Neuronal stem cell (in vitro differentiated cells): ENCODE data around the gene EEF2.
A peak's percentile ranks its signal among the peaks of the same experiment; 100 is the strongest.
"Not testable (repeated sequence)": the region's sequence is repeated elsewhere in the genome, so short reads cannot be mapped to it uniquely, and the experiment has no call there.

Source experiments
- DNase-seq: peaks from one replicate; pipeline ENCODE4 v3.0.0-alpha.2; 2013; ENCODE audit warnings: low spot score
- H2AFZ ChIP-seq: one replicate; pipeline ENCODE4 v1.6.1; 2013; ENCODE audit warnings: mild to moderate bottlenecking, low read length, inconsistent platforms
- H2AK5ac ChIP-seq: 2 replicates; pipeline ENCODE4 v1.6.1; 2013; ENCODE audit warnings: low read depth, mild to moderate bottlenecking, inconsistent platforms, low read length, moderate library complexity, mixed read lengths
- H2BK120ac ChIP-seq: 2 replicates; pipeline ENCODE4 v1.6.1; 2013; ENCODE audit warnings: low read depth, mild to moderate bottlenecking, inconsistent platforms, low read length, moderate library complexity, mixed read lengths
- H2BK12ac ChIP-seq: one replicate; pipeline ENCODE4 v1.6.1; 2013; ENCODE audit warnings: low read length, inconsistent platforms
- H2BK15ac ChIP-seq: 2 replicates; pipeline ENCODE4 v1.6.1; 2013; ENCODE audit warnings: mild to moderate bottlenecking, low read length, inconsistent platforms, mixed read lengths
- H2BK5ac ChIP-seq: one replicate; pipeline ENCODE4 v1.6.1; 2013; ENCODE audit warnings: inconsistent platforms, mild to moderate bottlenecking, low read length, moderate library complexity
- H3K14ac ChIP-seq: one replicate; pipeline ENCODE4 v1.6.1; 2013; ENCODE audit warnings: low read length, inconsistent platforms
- H3K18ac ChIP-seq: 2 replicates; pipeline ENCODE4 v1.6.1; 2013; ENCODE audit warnings: low read length, inconsistent platforms
- H3K23ac ChIP-seq: 2 replicates; pipeline ENCODE4 v1.6.1; 2013; ENCODE audit warnings: low read depth, mild to moderate bottlenecking, mixed read lengths, low read length, inconsistent platforms; ENCODE audit not compliant: poor library complexity
- H3K27ac ChIP-seq: replicated peaks from 3 replicates; pipeline ENCODE4 v1.5.1; 2013; ENCODE audit warnings: low read length, inconsistent platforms
- H3K27me3 ChIP-seq, 3 experiments: 2 replicates each; pipeline ENCODE4 v1.6.1; 2013; ENCODE audit warnings: low read length in 3 of 3, mild to moderate bottlenecking in 2 of 3, inconsistent platforms in 1 of 3, low read depth in 1 of 3, mixed read lengths in 1 of 3, moderate library complexity in 1 of 3; ENCODE audit not compliant: control insufficient read depth in 3 of 3, insufficient read depth in 3 of 3
- H3K36me3 ChIP-seq, 2 donors: replicated peaks in 1 of 2; 2 replicates each; pipeline ENCODE4 v1.6.1; 2013; ENCODE audit warnings: low read length in 2 of 2; ENCODE audit not compliant: control insufficient read depth in 2 of 2, insufficient read depth in 2 of 2
- H3K4ac ChIP-seq: 2 replicates; pipeline ENCODE4 v1.6.1; 2013; ENCODE audit warnings: inconsistent platforms, mild to moderate bottlenecking, low read length, moderate library complexity
- H3K4me1 ChIP-seq, 2 donors: 1 replicate in 1 of 2; 2 replicates in 1 of 2; pipeline ENCODE4 v1.6.1; 2013; ENCODE audit warnings: low read length in 2 of 2, low read depth in 1 of 2; ENCODE audit not compliant: control insufficient read depth in 2 of 2, insufficient read depth in 1 of 2
- H3K4me2 ChIP-seq: one replicate; pipeline ENCODE4 v1.6.1; 2013; ENCODE audit warnings: mild to moderate bottlenecking, low read length, inconsistent platforms; ENCODE audit not compliant: insufficient read depth, poor library complexity, severe bottlenecking
- H3K4me3 ChIP-seq, 2 donors: 2 replicates each; pipeline ENCODE4 v1.5.1; 2013; ENCODE audit warnings: low read length in 2 of 2, mild to moderate bottlenecking in 2 of 2, inconsistent platforms in 1 of 2, moderate library complexity in 1 of 2
- H3K79me1 ChIP-seq: one replicate; pipeline ENCODE4 v1.6.1; 2013; ENCODE audit warnings: low read depth, mild to moderate bottlenecking, inconsistent platforms, low read length, moderate library complexity
- H3K9ac ChIP-seq: one replicate; pipeline ENCODE4 v1.6.1; 2013; ENCODE audit warnings: mild to moderate bottlenecking, low read depth, low read length, inconsistent platforms; ENCODE audit not compliant: poor library complexity
- H3K9me3 ChIP-seq, 2 donors: replicated peaks in 1 of 2; 2 replicates each; pipeline versions ENCODE3 to v1.6.1; 2013; ENCODE audit warnings: low read length in 2 of 2, mild to moderate bottlenecking in 2 of 2, inconsistent platforms in 1 of 2, low read depth in 1 of 2, mixed read lengths in 1 of 2, moderate library complexity in 1 of 2; ENCODE audit not compliant: control insufficient read depth in 2 of 2, insufficient read depth in 1 of 2
- H4K8ac ChIP-seq: one replicate; pipeline ENCODE4 v1.6.1; 2013; ENCODE audit warnings: low read depth, mild to moderate bottlenecking, inconsistent platforms, low read length, moderate library complexity
- H4K91ac ChIP-seq: one replicate; pipeline ENCODE4 v1.6.1; 2013; ENCODE audit warnings: low read length, low read depth, mild to moderate bottlenecking, inconsistent platforms; ENCODE audit not compliant: poor library complexity
- WGBS, 2 donors: extraction: QIAGEN DNeasy Blood & Tissue Kit; methylation state at CpG; one replicate each; pipeline ENCODE4 v1.1.7; 2013; ENCODE audit warnings: missing lambda C conversion rate in 2 of 2, mixed read lengths in 1 of 2; ENCODE audit not compliant: insufficient read length in 2 of 2, insufficient replicate concordance in 1 of 2; ENCODE audit errors: extremely low coverage in 2 of 2; 5-methylcytosine and 5-hydroxymethylcytosine counted together

The EEF2 gene

GRCh38 chr19:4007836-4008539, 22.7 kb upstream of the EEF2 start:
- peak; percentile 23 for DNase-seq

GRCh38 chr19:4007021-4007835, 22.0 kb upstream of the EEF2 start, which contains the start of gene PIAS4:
PIAS4 (plus strand) TSS chr19:4007736; CDS start chr19:4007761, 25 bp downstream.
- no CpG with 5 or more reads among the region's 91 CpGs for WGBS, 2 donors
- H2BK5ac ChIP-seq, result peak within 1 kb of the TSS; percentile 93

More at GRCh38 chr19:4007836-4008539, 22.7 kb upstream of the EEF2 start:
- H3K23ac ChIP-seq, result peak overlapping the region; percentile 73
- H3K4me1 ChIP-seq, result peaks cover 7 to 12% of the 10 kb centered on the region in 2 donors
- H3K18ac ChIP-seq, result peak overlapping the region; percentile 96
- H3K14ac ChIP-seq, result peak overlapping the region; percentile 97
- H2AK5ac ChIP-seq, result peak overlapping the region; percentile 99
- H3K4ac ChIP-seq, result no peak overlapping the region
- peak overlapping the region; percentile 85 for H2AFZ ChIP-seq
- no peak overlapping the region for H4K8ac ChIP-seq
- peak overlapping the region; percentile 86 to 88 for H3K4me3 ChIP-seq
- H3K27ac ChIP-seq, result no peak overlapping the region
- H2BK12ac ChIP-seq, result no peak overlapping the region
- no peaks in the 10 kb centered on the region for H3K9me3 ChIP-seq
- peak overlapping the region; percentile 71 for H3K9ac ChIP-seq
- H3K27me3 ChIP-seq, result no peaks in the 10 kb centered on the region
- peak overlapping the region; percentile 90 for H3K4me2 ChIP-seq
- peak overlapping the region; percentile 75 for H2BK5ac ChIP-seq
- WGBS, 2 donors, result no CpG with 5 or more reads among the region's 55 CpGs
- H2BK120ac ChIP-seq, result no peak overlapping the region
- H3K36me3 ChIP-seq, result peaks cover 5 to 26% of the 10 kb centered on the region in 2 donors
- peaks cover 34% of the 10 kb centered on the region for H3K79me1 ChIP-seq
- H4K91ac ChIP-seq, result no peak overlapping the region
- no peak overlapping the region for H2BK15ac ChIP-seq

GRCh38 chr19:4005436-4005835, 20.2 kb upstream of the EEF2 start:
- H2AK5ac ChIP-seq, H2BK5ac ChIP-seq, H3K14ac ChIP-seq, H4K91ac ChIP-seq, H3K36me3 ChIP-seq, H3K27ac ChIP-seq, H2BK15ac ChIP-seq, H2BK12ac ChIP-seq, DNase-seq, H3K9me3 ChIP-seq, H3K23ac ChIP-seq, H3K9ac ChIP-seq, H2AFZ ChIP-seq, H3K4ac ChIP-seq, H3K18ac ChIP-seq, H3K4me2 ChIP-seq, H2BK120ac ChIP-seq, H3K4me3 ChIP-seq, H3K27me3 ChIP-seq, H4K8ac ChIP-seq: not testable (repeated sequence)
- Histone ChIP-seq H3K4me1 (peaks cover 7 to 12% of the 10 kb centered on the region in 2 donors), H3K79me1 (peaks cover 20% of the 10 kb centered on the region)
- no CpG with 5 or more reads among the region's 9 CpGs for WGBS, 2 donors

More at GRCh38 chr19:4007021-4007835, 22.0 kb upstream of the EEF2 start, which contains the start of gene PIAS4:
- Histone ChIP-seq H2BK12ac (no peak within 1 kb of the TSS), H3K9me3 (no peaks in the 10 kb centered on the region), H3K4me1 (peaks cover 7 to 12% of the 10 kb centered on the region in 2 donors), H2AK5ac (peak within 1 kb of the TSS; percentile 99), H3K23ac (peak within 1 kb of the TSS; percentile 98), H4K8ac (peak within 1 kb of the TSS; percentile 92), H2AFZ (peak within 1 kb of the TSS; percentile 99), H3K27ac (peak within 1 kb of the TSS; percentile 92), H3K27me3 (no peaks in the 10 kb centered on the region), H3K14ac (peak within 1 kb of the TSS; percentile 100), H3K18ac (peak within 1 kb of the TSS; percentile 100), H2BK15ac (no peak within 1 kb of the TSS), H3K4me2 (peak within 1 kb of the TSS; percentile 90), H4K91ac (no peak within 1 kb of the TSS), H3K36me3 (peaks cover 3 to 19% of the 10 kb centered on the region in 2 donors), H3K79me1 (peaks cover 28% of the 10 kb centered on the region), H3K9ac (peak within 1 kb of the TSS; percentile 99), H3K4me3 (peak within 1 kb of the TSS; percentile 86 to 93), H3K4ac (no peak within 1 kb of the TSS), H2BK120ac (no peak within 1 kb of the TSS)
- peak; percentile 96 for DNase-seq

GRCh38 chr19:4000798-4001197, 15.5 kb upstream of the EEF2 start:
- H2AK5ac ChIP-seq, H3K18ac ChIP-seq, H3K9ac ChIP-seq, H3K4ac ChIP-seq, H3K4me3 ChIP-seq, H4K91ac ChIP-seq, H2BK12ac ChIP-seq, H2BK120ac ChIP-seq, H3K9me3 ChIP-seq, H4K8ac ChIP-seq, H3K4me2 ChIP-seq, DNase-seq, H3K4me1 ChIP-seq, H3K79me1 ChIP-seq, H2BK15ac ChIP-seq, H3K36me3 ChIP-seq, H3K14ac ChIP-seq, H3K27me3 ChIP-seq, H3K23ac ChIP-seq, H2BK5ac ChIP-seq, H3K27ac ChIP-seq, H2AFZ ChIP-seq: not testable (repeated sequence)
- WGBS, 2 donors, result no CpG with 5 or more reads among the region's 5 CpGs
